SHP77 treated with DMSO at 0.1 percent for 48 hours (cell line): Measurements from ENCODE around the gene GRIPAP1.

Source experiments
- DNase-seq: peaks from one replicate; lab custom pipeline; 2025; lab: John Stamatoyannopoulos, UW

Gene GRIPAP1

GRCh38 chrX:49002091-49002935 lies at the start of gene GRIPAP1:
GRIPAP1 (minus strand) TSS chrX:49002264; CDS start chrX:49002229, 35 bp downstream.
- peak; percentile 68 for DNase-seq

GRCh38 chrX:49043987-49044281 lies 41.9 kb upstream of the GRIPAP1 start:
- no peak for DNase-seq

- peak; percentile 93 for DNase-seq
Observed at GRCh38 chrX:49043220-49043986, 41.3 kb upstream of the GRIPAP1 start, which contains the start of gene TFE3. TFE3 (minus strand) TSS chrX:49043357; CDS start chrX:49043226, 131 bp downstream.

- no peak for DNase-seq
Observed at GRCh38 chrX:49042581-49043219, 40.6 kb upstream of the GRIPAP1 start.

- no peak for DNase-seq
Observed at GRCh38 chrX:49041744-49042580, 39.9 kb upstream of the GRIPAP1 start.

GRCh38 chrX:49040376-49040955 lies 38.4 kb upstream of the GRIPAP1 start:
- DNase-seq: no peak

- DNase-seq: peak; percentile 53
Observed at GRCh38 chrX:49039598-49040375, 37.7 kb upstream of the GRIPAP1 start.

GRCh38 chrX:49037883-49038475 lies 35.9 kb upstream of the GRIPAP1 start:
- no peak for DNase-seq

GRCh38 chrX:49030283-49030682 lies 28.2 kb upstream of the GRIPAP1 start:
- no peak for DNase-seq

- no peak for DNase-seq
Observed at GRCh38 chrX:49029876-49030275, 27.8 kb upstream of the GRIPAP1 start.

- DNase-seq: no peak
Observed at GRCh38 chrX:49019599-49020249, 17.7 kb upstream of the GRIPAP1 start.

- DNase-seq: no peak
Observed at GRCh38 chrX:49019050-49019449, 17.0 kb upstream of the GRIPAP1 start.

GRCh38 chrX:49003696-49004095 lies 1.6 kb upstream of the GRIPAP1 start:
- DNase-seq: no peak

GRCh38 chrX:49001521-49002090 lies 458 bp downstream of the GRIPAP1 start:
- DNase-seq: no peak

GRCh38 chrX:49000636-49001035 lies 1.4 kb downstream of the GRIPAP1 start:
- DNase-seq: no peak

GRCh38 chrX:48999030-48999429 lies 3.0 kb downstream of the GRIPAP1 start:
- DNase-seq: no peak

GRCh38 chrX:48998391-48998790 lies 3.7 kb downstream of the GRIPAP1 start:
- no peak for DNase-seq

GRCh38 chrX:48997865-48998264 lies 4.2 kb downstream of the GRIPAP1 start:
- DNase-seq: no peak

- no peak for DNase-seq
Observed at GRCh38 chrX:48997455-48997854, 4.6 kb downstream of the GRIPAP1 start.
